K562 (cell line): ENCODE measurements around the gene ZNF385D. TPM values are rescaled to one million over a fixed set of nuclear protein-coding genes. Genes with fewer than 3 reads are reported as not detected.
A peak's percentile ranks its signal among the peaks of the same experiment; 100 is the strongest.

Experiments used
- ATF4 ChIP-seq: fragments of 450-650 bp; formaldehyde crosslinking; IDR thresholded peaks from 2 replicates; pipeline ENCODE4 v1.4.0; 2022; ENCODE audit warnings: mild to moderate bottlenecking, moderate library complexity
- DNMT1 ChIP-seq: fragments of 450-650 bp; IDR thresholded peaks from 2 replicates; pipeline ENCODE4 v1.6.1; 2016; ENCODE audit warnings: antibody characterized with exemption, mild to moderate bottlenecking
- HBP1 ChIP-seq: fragments of 450-650 bp; formaldehyde crosslinking; IDR thresholded peaks from 2 replicates; pipeline ENCODE4 v1.4.0; 2022; ENCODE audit warnings: missing genetic modification characterization
- HCFC1 ChIP-seq: IDR thresholded peaks from 2 replicates; pipeline ENCODE4 v1.6.1; 2012; ENCODE audit warnings: low read depth, low read length, improper control_type of control experiment
- PTRF ChIP-seq: fragments of 450-650 bp; IDR thresholded peaks from 2 replicates; pipeline ENCODE4 v1.6.1; 2016; ENCODE audit warnings: mild to moderate bottlenecking, missing genetic modification characterization, missing compliant biosample characterization
- RUNX1 ChIP-seq: sonication (generic); IDR thresholded peaks from 2 replicates; pipeline ENCODE4 v1.6.1; 2016; ENCODE audit warnings: antibody characterized with exemption, low read depth
- SREBF1 ChIP-seq: fragments of 150-350 bp; IDR thresholded peaks from 2 replicates; pipeline ENCODE4 v1.6.1; 2014; ENCODE audit warnings: antibody characterized with exemption, low read depth, low read length, borderline replicate concordance
- SREBF2 ChIP-seq: sonication (generic); formaldehyde crosslinking; IDR thresholded peaks from 2 replicates; pipeline ENCODE4 v1.4.0; 2020; ENCODE audit warnings: mild to moderate bottlenecking, missing genetic modification reagents
- SRSF3 ChIP-seq: fragments of 200-400 bp; formaldehyde crosslinking; IDR thresholded peaks from 2 replicates; pipeline ENCODE4 v1.6.1; 2016; ENCODE audit warnings: mild to moderate bottlenecking, low read length, moderate library complexity; ENCODE audit not compliant: insufficient read depth
- STAG1 ChIP-seq: sonication (generic); formaldehyde crosslinking; IDR thresholded peaks from 2 replicates; pipeline ENCODE4 v1.5.0; 2020; ENCODE audit warnings: missing genetic modification reagents, borderline replicate concordance
- polyA plus RNA-seq, 8 experiments: library from polyadenylated mRNA; depleted of rRNA in 4 of 8; stranded (reverse) in 5 of 8; unstranded in 3 of 8; fragments of >200 nt; fragmentation: Nextera tagmentation in 2 of 8; fragmentation: Illumina TruSeq in 1 of 8; extraction: Ambion mirVana in 2 of 8; extraction: Trizol in 1 of 8; gene quantifications; 2 replicates each; pipeline versions ENCODE4 v1.2.1 to v1.2.3, GENCODE V29; 2011 to 2014; ENCODE audit warnings: inconsistent platforms in 1 of 8, missing spikeins in 1 of 8
- total RNA-seq, 7 experiments: library from RNA; depleted of rRNA in 6 of 7; stranded (reverse); fragments of >200 nt in 6 of 7; fragmentation: Illumina TruSeq in 2 of 7; extraction: Trizol in 2 of 7; gene quantifications; 2 replicates each; pipeline versions ENCODE4 v1.2.1 to v1.2.3, GENCODE V29; 2011 to 2021; ENCODE audit warnings: low replicate concordance in 1 of 7
- TF ChIP-seq, protein P1 (sequence below): fragments of 250-450 bp; sonication (Bioruptor Pico); IDR thresholded peaks from 2 replicates; pipeline ENCODE4 v1.8.0; 2021; ENCODE audit warnings: moderate library complexity, mild to moderate bottlenecking, inconsistent platforms
- TF ChIP-seq, protein P2 (sequence below): fragments of 250-450 bp; sonication (Bioruptor Pico); IDR thresholded peaks from 2 replicates; pipeline ENCODE4 v1.9.0; 2021; ENCODE audit warnings: mild to moderate bottlenecking, inconsistent platforms
- TF ChIP-seq, protein P3 (sequence below): fragments of 250-450 bp; sonication (Bioruptor Pico); IDR thresholded peaks from 2 replicates; pipeline ENCODE4 v1.5.0; 2020; ENCODE audit warnings: mild to moderate bottlenecking, borderline replicate concordance
- TF ChIP-seq, protein P4 (sequence below), 2 experiments: IDR thresholded peaks; 2 replicates each; pipeline ENCODE4 v1.6.1; 2011; ENCODE audit warnings: borderline replicate concordance in 1 of 2, control low read depth in 1 of 2, low read depth in 1 of 2, low read length in 1 of 2, mild to moderate bottlenecking in 1 of 2, mixed read lengths in 1 of 2, moderate library complexity in 1 of 2; ENCODE audit not compliant: insufficient read depth in 1 of 2, insufficient read length in 1 of 2, poor library complexity in 1 of 2, severe bottlenecking in 1 of 2; ENCODE audit errors: extremely low read depth in 1 of 2

ZNF385D gene
- total and polyA plus RNA-seq, 9 of the 15 experiments (the other 6 are each of a cell fraction or from before 2014, with no cell fraction given): 0.14 to 1.7 (median 0.51) TPM

DNA sequence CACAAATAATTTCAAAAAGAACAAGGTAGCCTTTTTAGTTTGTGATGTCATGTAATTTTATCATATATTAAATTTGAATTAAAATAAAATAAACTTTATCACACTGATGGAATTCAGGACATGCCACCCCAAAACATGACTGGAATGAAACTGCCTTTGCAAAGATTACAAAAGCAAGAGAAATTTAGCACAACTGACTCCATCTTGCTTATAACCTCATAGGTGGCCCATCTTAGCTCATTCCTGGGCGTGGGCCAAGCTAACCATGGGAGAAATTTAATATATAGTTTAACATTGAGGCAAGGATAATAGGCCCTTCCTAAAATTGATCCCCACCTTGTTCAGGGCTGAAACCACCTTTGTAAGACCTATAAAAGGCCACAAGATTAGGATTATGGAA, 235.6 kb downstream of the ZNF385D start (continued):
- no peak for TF ChIP-seq STAG1 (CRISPR knock-in tag)
- no peak for TF ChIP-seq DNMT1
- TF ChIP-seq HCFC1: no peak
- TF ChIP-seq ATF4 (CRISPR knock-in tag): peak; percentile 65; the same call in 1 of the 2 replicates
- TF ChIP-seq RUNX1: no peak
- TF ChIP-seq, protein P1, sequence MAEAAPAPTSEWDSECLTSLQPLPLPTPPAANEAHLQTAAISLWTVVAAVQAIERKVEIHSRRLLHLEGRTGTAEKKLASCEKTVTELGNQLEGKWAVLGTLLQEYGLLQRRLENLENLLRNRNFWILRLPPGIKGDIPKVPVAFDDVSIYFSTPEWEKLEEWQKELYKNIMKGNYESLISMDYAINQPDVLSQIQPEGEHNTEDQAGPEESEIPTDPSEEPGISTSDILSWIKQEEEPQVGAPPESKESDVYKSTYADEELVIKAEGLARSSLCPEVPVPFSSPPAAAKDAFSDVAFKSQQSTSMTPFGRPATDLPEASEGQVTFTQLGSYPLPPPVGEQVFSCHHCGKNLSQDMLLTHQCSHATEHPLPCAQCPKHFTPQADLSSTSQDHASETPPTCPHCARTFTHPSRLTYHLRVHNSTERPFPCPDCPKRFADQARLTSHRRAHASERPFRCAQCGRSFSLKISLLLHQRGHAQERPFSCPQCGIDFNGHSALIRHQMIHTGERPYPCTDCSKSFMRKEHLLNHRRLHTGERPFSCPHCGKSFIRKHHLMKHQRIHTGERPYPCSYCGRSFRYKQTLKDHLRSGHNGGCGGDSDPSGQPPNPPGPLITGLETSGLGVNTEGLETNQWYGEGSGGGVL (CRISPR knock-in tag): no peak
- TF ChIP-seq, protein P2, sequence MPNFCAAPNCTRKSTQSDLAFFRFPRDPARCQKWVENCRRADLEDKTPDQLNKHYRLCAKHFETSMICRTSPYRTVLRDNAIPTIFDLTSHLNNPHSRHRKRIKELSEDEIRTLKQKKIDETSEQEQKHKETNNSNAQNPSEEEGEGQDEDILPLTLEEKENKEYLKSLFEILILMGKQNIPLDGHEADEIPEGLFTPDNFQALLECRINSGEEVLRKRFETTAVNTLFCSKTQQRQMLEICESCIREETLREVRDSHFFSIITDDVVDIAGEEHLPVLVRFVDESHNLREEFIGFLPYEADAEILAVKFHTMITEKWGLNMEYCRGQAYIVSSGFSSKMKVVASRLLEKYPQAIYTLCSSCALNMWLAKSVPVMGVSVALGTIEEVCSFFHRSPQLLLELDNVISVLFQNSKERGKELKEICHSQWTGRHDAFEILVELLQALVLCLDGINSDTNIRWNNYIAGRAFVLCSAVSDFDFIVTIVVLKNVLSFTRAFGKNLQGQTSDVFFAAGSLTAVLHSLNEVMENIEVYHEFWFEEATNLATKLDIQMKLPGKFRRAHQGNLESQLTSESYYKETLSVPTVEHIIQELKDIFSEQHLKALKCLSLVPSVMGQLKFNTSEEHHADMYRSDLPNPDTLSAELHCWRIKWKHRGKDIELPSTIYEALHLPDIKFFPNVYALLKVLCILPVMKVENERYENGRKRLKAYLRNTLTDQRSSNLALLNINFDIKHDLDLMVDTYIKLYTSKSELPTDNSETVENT: no peak
- TF ChIP-seq, protein P3, sequence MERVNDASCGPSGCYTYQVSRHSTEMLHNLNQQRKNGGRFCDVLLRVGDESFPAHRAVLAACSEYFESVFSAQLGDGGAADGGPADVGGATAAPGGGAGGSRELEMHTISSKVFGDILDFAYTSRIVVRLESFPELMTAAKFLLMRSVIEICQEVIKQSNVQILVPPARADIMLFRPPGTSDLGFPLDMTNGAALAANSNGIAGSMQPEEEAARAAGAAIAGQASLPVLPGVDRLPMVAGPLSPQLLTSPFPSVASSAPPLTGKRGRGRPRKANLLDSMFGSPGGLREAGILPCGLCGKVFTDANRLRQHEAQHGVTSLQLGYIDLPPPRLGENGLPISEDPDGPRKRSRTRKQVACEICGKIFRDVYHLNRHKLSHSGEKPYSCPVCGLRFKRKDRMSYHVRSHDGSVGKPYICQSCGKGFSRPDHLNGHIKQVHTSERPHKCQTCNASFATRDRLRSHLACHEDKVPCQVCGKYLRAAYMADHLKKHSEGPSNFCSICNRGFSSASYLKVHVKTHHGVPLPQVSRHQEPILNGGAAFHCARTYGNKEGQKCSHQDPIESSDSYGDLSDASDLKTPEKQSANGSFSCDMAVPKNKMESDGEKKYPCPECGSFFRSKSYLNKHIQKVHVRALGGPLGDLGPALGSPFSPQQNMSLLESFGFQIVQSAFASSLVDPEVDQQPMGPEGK: peak; percentile 33; the same call in 1 of the 2 replicates
- TF ChIP-seq SREBF2 (CRISPR knock-in tag): no peak
- TF ChIP-seq SREBF1: no peak
- TF ChIP-seq, protein P4, sequence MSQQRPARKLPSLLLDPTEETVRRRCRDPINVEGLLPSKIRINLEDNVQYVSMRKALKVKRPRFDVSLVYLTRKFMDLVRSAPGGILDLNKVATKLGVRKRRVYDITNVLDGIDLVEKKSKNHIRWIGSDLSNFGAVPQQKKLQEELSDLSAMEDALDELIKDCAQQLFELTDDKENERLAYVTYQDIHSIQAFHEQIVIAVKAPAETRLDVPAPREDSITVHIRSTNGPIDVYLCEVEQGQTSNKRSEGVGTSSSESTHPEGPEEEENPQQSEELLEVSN (IDR thresholded peaks at IDR 0.05; ENCODE audit: borderline replicate concordance in 1 of 2, extremely low read depth in 1 of 2, insufficient read depth in 1 of 2, insufficient read length in 1 of 2, low read depth in 1 of 2, low read length in 1 of 2, poor library complexity in 1 of 2, severe bottlenecking in 1 of 2): no peak
- peak; percentile 75 for TF ChIP-seq PTRF
- no peak for TF ChIP-seq SRSF3
- TF ChIP-seq HBP1: no peak
